ENCODE data around the gene ZNF541.

Gene ZNF541

DNA sequence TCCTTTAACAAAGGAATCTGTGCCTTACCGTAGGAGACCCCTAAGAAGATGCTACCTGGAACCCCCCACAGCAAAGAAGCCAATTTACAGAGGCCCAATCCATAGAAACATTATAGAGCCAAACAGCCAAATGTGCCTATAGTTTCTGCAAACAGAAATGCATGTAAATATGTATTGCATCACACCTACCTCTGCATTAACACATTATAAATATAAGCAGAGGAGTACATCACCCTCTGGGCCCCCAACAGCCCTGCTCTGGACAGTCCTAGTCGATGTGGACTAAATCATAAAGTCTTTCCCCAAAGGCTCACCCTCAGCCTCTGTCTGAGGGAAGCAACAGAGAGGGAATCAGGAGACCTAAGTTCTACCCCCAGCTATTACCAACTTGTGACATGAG lies 25.7 kb downstream of the ZNF541 start:
- in situ Hi-C loops (cut with HindIII; ENCODE audit: low sequenced_read_pairs), result no loop called here

DNA sequence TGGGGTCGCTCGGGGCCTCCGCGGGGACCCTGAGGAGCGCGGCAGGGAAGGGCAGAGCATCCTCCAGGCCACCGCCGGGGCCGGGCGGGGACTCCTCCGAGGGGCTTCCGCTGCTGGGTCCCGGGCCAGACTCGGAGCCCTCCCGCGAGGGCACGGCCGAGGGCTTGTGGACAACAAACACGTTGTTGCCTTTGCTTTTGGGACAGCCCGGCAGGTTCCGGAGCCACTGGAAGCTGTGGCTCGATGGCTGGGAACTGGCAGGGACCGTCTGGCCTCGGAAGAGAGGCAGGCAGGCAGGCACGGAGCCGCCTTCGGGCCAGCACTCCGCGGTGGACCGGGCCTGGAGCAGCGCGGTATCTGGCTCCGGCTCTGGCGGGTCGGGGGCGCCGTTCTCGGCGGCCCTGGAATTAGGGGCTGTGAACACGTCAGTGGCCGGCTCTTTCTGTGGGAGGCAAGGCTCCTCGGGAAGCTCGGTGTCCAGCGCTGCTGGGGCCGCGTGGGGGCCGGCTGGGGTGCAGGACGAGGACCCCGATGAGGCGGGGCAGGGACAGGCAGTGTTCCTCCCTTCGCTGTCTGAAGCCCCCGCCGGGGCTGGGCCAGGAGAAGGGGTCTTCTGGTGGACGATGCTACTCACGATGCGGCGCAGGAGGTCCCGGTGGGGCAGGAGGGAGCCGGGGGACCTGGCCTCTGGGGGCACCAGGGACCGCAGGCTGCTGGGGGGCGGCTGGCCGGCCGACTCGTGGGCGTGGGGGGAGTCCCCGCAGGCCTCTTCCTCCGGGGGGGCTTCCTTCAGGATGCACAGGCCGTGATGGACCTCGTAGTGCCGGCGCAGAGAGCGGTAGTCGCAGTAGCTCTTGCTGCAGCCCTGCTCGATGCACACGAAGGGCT lies 27.6 kb downstream of the ZNF541 start:
- in situ Hi-C loops (cut with HindIII; ENCODE audit: low sequenced_read_pairs), result no loop called here

DNA sequence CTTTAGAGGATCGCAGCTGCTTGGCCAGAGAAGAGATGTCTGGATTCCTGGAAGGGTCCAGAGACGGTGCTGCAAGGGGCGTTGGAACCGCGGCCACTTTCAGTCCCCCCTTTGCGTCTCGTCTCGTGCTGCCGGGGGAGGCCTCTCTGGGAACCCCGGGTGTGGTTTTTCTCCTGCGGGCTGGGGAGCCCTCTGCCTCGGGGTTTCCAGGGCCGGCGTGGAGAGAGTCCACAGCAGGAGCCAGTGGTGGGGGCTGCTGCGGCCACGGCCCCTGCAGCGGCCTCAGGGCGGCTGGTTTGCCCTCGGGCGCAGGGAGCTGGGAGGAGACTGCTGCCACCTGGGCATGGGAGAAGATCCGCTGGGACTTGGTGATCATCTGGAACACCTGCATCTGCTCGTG lies 28.5 kb downstream of the ZNF541 start:
- in situ Hi-C loops (cut with HindIII; ENCODE audit: low sequenced_read_pairs), result no loop called here

DNA sequence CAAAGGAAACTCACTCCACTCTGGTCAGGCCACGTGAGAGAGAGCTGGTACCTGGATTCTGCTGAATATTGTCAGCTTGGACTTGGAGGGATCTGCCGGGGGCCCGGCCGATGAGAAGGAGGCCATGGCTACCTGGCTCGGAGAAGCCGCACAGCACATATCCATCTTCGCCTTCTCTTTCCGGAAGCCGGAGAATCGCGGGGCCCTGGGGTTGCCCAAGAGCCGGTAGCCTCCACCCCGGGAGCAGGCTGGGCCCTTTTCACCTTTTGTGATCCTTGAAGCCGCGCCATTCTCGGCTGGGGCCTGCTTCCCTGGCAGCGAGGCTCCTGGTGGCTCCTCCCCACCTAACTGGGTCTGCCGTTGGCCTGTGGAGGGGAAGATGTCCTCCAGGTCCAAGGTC lies 28.9 kb downstream of the ZNF541 start:
- in situ Hi-C loops (cut with HindIII; ENCODE audit: low sequenced_read_pairs), result no loop called here

DNA sequence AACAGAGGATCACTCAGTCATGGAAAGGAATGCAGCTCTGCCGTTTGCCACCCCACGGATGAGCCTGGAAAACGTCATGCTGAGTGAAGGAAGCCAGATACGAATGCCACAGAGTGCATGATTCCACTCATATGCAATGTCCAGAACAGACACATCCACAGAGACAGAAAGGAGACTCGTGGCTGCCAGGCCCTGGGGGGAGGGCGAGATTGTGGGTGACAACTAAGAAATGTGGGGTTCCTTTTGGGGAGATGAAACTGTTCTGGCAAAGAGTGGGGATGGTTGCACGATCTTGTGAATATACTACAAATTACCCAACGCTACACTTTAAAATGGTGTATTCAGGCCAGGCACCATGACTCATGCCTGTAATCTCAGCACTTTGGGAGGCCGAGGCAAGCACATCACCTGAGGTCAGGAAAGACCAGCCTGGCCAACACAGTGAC lies 30.9 kb downstream of the ZNF541 start:
- in situ Hi-C loops (cut with HindIII; ENCODE audit: low sequenced_read_pairs), result no loop called here

DNA sequence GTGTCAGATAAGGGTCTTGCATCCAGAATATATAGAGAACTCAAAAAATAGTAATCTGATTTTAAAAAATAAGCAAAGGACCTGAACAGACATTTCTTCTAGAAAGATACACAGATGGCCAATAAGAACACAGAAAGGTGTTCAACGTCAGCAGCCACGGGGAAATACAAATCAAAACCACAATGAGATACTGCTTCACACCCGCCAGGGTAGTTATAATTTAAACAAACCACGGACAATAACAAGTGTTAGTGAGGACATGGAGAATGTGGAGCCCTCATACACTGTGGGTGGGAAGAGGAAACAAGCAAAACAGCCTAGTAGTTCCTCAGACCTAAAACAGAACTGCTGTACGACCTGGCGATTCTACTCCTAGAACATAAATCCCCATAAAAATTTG lies 31.4 kb downstream of the ZNF541 start:
- in situ Hi-C loops (cut with HindIII; ENCODE audit: low sequenced_read_pairs), result no loop called here

DNA sequence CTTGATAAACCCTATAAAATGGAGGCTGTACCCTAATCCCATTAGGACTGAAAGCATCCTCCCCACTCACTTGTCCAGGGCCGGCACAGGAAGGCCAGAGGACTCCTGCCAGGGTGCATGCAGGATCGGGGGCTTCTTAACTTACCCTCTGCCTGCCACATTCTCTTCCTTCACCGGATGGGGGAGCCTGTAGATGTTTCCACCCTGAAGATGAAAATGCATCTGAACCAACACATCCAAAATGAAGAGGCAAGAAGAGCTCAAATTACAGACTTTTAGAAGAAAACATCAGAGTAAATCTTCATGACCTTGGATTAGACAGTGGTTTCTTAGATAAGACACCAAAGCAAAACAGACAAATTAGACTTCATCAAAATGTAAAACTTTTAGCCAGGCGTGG lies 32.2 kb downstream of the ZNF541 start:
- in situ Hi-C loops (cut with HindIII; ENCODE audit: low sequenced_read_pairs), result no loop called here

DNA sequence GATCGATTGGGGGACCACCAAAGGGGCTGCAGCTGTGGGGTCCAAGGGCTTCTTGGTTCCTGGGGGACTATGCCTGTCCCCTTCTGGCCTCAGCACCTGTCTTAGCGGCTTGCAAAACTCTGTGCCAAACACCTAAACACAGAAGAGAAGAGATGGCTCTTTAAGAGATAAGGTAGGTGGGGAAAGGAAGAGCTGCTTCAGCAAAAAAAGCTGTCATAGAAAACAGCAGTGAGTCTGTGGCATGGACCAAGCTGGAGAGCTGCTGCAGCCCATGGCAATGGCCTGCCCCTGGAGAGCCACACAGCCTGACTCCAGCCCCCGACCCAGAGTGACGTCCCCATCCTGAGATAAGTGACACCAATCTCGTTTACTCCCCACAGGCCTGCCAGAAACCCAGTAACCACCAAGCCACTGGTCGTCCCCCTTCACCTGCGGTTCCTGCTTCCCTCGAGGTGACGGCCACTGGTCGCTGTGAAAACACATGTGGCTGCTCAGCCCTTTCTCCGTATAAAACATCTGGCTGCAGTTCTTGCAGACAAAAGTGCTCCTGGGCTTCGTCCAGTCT lies 33.1 kb downstream of the ZNF541 start:
- in situ Hi-C loops (cut with HindIII; ENCODE audit: low sequenced_read_pairs), result no loop called here

DNA sequence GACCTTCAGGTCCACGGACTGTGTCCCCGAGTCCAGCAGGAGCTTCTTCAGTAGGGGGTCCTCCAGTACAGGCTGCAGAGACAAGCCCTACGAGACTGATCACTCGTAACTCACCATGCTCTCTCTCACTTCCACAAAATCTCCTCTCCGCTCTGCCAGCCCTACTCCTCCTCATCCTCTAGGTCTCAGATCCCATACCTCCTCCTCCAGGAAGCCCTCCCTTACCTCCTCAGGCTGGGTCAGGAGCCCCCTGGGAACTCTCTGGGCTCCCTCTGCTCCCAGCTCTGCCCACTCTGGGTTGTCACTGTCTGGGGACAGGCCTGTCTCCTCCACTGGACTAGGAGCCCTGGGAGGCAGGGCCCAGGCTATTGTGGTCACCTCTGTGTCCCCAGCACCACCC lies 34.1 kb downstream of the ZNF541 start:
- in situ Hi-C loops (cut with HindIII; ENCODE audit: low sequenced_read_pairs), result no loop called here

DNA sequence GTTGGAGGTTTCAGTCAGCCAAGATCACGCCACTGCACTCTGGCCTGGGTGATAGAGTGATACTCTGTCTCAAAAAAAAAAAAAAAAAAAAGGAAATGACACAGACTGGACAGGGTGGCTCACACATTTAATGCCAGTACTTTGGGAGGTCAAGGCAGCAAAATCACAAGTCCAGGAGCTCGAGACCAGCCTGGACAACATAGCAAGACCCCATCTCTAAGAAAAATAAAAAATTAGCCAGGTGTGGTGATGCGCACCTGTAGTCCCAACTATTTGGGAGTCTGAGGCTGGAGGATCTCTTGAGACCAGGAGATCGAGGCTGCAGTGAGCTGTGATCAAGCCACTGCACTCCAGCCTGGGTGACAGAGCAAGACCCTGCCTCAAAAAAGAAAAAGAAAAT lies 35.5 kb downstream of the ZNF541 start:
- in situ Hi-C loops (cut with HindIII; ENCODE audit: low sequenced_read_pairs), result no loop called here

DNA sequence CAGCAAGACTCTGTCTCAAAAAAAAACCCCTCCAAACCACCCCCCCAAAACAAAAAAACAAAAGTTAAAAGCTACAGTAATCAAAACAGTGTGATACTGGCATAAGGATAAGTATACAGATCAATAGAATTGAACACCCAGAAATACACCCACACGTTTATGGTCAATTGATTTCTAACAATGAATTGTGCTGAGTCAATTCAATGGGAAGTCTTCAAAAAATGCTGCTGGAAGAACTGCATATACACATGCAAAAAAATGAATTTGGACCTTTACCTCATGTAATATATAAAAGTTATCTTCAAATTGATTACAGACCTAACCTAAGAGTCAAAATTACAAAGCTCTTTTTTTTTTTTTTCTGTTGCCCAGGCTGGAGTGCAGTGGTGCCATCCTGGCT lies 38.3 kb downstream of the ZNF541 start:
- in situ Hi-C loops (cut with HindIII; ENCODE audit: low sequenced_read_pairs), result no loop called here

DNA sequence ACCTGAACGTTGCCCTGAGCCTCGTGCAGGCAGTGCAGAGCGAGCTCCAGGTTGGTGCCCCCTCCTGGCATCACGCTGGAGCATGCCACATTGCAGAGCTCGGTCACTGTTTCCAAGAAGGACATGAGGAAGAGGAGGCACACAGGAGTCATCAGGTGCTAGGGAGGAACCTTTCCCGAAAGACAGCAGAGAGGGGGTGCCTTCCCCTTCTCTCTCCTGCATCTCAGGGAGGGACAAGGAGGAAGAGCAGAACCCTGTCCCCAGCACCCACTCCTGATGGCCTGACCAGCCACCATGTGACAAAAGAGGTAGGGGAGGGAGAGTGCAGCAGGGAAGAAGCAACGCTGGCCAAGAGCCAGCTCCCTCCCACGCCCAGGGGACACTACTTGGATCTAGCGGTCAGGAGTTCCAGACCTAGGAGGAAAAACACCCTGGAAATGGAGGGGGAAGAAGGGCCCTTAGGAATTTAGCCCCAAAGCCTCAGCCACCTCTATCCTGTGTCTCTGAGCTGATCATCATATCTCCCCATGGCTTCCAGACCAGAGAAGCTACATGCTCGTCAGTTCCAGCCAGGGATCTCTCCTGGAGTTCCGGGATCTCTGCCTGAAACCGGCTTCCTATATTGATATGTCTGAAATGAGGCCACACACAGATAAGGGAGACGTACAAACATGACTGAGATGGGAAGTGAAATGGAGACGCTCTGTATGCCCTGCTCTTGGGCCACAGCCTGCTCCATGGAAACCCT lies 41.1 kb downstream of the ZNF541 start:
- in situ Hi-C loops (cut with HindIII; ENCODE audit: low sequenced_read_pairs), result no loop called here

DNA sequence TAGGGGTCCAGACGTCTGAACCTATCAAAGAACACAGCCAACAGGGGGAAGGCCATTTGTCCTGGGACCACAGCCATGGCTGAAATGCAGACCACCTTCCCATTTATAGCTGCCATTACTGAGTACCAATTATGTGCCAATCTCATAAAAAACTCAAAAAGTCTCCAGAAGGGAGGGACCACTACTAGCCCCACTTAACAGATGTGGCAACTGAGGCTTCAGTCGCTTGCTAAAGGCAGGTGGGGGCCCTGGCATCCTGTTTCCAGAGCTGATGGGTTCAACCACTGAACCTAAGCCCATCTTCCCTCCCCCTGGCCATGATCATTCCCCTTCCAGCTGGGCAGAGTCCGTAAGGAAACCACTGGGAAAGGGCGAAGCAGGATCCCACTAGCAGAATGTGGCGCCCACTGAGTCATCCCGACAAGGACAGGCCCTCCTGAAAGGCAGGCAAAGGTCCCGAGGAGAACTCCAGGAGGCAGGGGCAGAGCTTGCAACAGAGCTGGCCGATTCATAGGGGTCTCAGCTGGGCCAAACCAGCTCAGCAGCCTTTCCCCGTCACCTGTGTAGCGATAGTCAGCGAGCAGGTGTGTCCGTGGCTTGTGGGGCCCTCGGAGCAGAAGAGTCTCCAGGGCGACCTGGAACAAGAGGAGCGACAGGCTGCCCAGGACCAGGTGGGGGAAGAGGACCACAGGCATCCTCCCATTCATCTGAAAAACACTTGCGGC lies 43.8 kb downstream of the ZNF541 start:
- in situ Hi-C loops (cut with HindIII; ENCODE audit: low sequenced_read_pairs), result no loop called here

DNA sequence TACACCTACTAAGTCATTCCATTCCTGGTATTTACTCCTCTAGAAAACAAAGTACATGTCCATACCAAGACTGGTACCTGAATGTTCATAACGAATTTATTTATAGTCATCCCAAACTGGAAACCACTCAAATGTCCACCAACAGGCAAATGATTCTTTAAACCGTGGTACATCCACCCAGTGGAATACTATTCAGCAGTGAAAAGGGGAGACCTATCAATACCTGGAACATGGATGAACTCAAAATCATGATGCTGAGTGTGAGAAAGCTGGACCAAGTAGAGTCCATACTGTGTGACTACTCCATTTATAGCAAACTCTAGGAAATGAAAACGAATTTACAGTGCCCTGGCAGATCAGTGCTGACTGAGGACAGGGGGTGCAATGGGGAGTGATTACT lies 46.1 kb downstream of the ZNF541 start:
- in situ Hi-C loops (cut with HindIII; ENCODE audit: low sequenced_read_pairs), result no loop called here

DNA sequence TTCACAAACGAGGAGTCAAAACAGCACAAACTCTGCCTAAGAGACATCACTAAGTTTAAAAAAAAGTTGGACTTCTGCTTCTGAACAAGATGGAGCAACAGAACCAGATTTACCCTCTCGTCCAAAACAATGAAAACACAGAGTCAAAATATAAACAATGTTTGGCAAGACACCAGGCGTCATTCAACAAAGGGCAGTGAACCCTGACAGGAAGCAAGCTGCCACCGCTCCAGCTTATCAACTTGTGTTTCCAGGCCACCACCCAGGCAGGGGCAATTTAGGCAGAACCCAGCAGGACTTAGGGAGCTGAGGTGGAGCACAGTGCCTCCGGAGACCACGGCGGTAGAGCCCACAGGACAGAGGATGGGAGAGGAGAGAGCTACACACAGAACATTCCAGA lies 49.5 kb downstream of the ZNF541 start:
- in situ Hi-C loops (cut with HindIII; ENCODE audit: low sequenced_read_pairs), result no loop called here

Measured in DLD1 (cell line).